ENCODE data around the gene TFAP2C.
"Not testable (repeated sequence)": the region's sequence is repeated elsewhere in the genome, so short reads cannot be mapped to it uniquely, and the experiment has no call there.

Gene TFAP2C

DNA sequence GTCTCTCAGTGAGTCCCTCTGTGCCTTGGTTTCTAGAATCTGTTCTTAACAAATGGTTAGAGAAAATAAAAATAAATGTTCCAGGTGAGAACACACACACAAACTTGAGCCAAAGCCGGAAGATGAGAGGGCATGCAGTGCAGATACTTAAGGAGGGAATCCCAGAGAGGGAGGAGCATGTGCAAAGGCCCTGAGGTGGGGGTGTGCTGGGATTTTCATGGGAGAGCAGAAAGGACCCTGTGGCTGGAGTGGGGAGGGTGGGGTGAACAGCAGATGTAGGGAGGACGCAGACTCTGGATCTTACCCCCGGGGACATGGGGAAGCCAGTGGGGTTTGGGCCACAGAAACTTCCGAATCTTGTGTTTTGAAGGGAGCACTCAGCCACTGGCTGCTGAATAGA is 17.5 kb downstream of the TFAP2C start:
- DNase-seq (ENCODE audit: low read depth in 1 of 2, low spot score in 1 of 2): no peak

DNA sequence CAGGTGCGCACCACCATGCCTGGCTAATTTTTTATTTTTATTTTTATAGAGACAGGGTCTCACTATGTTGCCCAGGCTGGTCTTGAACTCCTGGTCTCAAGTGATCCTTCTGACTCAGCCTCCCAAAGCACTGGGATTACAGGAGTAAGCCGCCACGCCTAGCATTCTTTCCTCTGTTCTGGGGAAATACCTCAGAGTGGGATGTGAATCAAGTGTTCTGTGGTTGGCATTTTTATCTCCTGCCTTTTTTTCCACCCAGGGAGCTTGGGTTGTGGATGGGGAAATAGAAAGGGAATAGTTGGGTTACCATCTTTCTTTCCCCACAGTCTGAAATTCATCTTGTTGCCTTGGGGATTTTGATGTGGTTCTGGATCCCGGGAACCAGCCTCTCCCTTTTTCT is 24.1 kb downstream of the TFAP2C start:
- no peak for DNase-seq (ENCODE audit: low read depth in 1 of 2, low spot score in 1 of 2)

DNA sequence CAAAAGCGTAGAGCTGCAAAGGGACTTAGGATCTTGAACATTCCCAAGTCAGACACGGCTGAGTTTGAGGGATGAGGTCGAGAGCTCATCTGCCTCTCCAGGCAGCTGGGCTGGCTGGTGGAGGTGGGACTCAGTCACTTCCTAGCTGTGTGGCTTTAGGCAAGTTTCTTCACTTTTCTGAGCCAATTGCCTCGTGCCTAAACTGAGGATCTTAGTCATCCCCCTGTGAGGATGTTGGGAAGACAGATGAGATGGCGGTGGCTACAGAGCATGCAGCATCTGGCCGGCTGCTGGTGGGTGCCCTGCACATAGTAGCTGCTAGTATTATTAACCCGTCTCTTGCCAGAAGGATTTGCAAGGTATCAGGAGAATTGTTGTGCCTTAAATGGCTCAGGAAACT is 27.5 kb downstream of the TFAP2C start:
- DNase-seq (ENCODE audit: low read depth in 1 of 2, low spot score in 1 of 2): no peak

DNA sequence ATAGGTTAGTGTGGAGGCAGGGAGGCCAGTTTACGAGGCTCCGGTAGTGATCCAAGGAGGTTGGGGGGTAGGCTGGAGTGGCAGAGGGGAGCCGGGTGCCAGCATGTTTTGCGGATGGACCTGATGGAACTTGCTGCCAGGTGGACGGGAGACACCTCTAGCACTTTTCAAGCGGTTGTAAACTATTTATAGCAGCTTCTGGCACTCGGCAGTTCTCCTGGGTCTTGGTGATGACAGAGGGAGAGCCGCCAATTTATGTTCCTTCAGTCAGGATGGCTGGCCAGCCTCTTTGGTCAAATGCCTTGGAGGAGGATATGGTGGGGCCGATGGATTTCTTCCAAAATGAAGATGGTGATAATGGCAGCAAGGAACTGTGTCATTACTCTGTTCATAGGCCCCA is 28.8 kb downstream of the TFAP2C start:
- no peak for DNase-seq (ENCODE audit: low read depth in 1 of 2, low spot score in 1 of 2)

DNA sequence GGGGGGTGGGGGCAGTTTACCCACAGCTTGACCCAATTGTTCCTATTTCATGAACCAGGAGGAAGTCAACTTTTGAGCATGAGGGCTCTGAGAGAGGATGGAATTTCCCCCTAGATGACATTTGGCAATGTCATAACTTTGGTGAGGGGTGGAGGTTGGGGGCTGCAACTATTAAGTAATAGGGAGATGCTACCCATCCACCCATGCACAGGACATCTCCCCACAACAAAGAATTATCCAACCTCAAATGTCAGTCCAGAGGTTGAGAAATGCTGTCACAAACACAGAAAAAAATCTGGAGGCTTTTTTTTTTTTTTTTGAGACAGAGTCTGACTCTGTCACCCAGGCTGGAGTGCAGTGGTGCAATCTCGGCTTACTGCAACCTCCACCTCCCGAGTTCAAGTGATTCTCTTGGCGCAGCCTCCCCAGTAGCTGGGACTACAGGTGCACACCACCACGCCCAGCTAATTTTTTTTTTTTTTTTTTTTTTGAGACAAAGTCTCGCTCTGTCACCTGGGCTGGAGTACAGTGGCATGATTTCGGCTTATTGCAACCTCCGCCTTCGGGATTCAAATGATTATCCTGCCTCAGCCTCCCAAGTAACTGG is 29.3 kb downstream of the TFAP2C start:
- DNase-seq (ENCODE audit: low read depth in 1 of 2, low spot score in 1 of 2): not testable (repeated sequence)

DNA sequence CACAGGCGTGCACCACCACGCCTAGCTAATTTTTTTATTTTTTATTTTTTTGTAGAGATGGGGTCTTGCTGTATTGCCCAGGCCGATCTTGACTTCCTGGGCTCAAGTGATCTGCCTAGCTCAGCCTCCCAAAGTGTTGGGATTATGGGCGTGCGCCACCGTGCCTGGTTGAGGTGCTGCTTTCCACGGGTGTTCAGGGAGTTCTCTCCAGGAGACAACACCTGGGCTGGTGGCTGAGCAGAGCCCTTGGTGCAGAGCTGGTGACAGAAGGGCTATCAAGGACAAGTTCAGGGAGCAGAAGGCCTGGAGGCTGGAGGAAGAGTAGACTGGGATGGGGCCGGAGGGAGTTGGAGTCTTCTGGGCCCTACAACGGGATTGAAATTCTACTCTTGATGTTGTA is 34.6 kb downstream of the TFAP2C start:
- DNase-seq (ENCODE audit: low read depth in 1 of 2, low spot score in 1 of 2): no peak

DNA sequence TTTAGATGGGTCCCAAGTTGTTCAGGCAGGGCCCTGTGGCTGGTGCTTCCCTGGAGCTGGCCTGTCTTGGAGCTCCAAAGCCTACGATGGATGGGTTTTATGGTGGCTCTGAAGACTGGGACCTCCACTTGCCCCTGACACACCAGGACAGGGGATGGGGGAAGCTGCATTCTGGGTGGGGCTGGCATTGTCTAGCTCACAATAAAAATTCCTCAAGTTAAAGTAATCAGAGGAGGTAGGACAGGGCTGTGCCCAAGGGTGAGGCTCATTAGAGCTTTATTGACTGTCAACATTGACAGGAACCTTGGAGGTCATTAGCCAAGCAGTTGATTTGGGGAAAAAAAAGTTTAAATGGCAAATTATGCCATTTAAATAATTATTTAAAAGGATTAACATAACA is 35.7 kb downstream of the TFAP2C start:
- DNase-seq (ENCODE audit: low read depth in 1 of 2, low spot score in 1 of 2): no peak

DNA sequence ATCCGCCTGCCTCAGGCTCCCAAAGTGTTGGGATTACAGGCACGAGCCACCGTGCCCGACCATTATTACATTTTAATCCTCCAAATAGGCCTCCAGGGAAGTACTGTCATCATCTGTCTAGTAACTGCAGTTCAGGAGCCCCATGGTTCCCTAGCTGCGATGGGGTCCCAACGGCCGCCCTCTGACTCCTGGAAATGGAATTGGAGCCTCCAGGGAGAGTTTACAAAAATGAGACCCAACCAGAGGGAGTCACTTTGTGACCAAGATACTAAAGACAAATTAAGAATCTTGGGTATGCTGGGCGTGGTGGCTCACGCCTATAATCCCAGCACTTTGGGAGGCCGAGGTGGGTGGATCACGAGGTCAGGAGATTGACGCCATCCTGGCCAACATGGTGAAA is 36.7 kb downstream of the TFAP2C start:
- DNase-seq (ENCODE audit: low read depth in 1 of 2, low spot score in 1 of 2): no peak

DNA sequence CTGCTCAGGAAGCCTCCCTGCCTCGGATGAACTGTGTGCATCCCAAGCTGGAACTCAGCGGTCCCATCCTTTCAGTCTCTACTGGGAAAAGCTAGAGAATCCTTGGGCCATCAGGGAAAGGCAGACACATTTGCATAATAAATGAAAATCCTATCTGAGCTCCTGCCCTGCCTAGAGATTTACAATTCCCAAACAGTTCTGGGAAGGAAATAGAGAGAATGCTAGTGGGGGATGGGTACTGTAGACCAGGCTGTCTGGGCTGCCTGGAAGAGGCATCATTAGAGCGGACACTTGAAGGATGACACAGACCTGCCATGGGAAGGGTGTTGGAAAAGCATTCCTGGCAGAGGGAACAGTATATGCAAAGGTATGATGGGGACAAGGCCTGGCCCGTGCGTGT is 44.3 kb downstream of the TFAP2C start:
- DNase-seq (ENCODE audit: low read depth in 1 of 2, low spot score in 1 of 2): no peak

DNA sequence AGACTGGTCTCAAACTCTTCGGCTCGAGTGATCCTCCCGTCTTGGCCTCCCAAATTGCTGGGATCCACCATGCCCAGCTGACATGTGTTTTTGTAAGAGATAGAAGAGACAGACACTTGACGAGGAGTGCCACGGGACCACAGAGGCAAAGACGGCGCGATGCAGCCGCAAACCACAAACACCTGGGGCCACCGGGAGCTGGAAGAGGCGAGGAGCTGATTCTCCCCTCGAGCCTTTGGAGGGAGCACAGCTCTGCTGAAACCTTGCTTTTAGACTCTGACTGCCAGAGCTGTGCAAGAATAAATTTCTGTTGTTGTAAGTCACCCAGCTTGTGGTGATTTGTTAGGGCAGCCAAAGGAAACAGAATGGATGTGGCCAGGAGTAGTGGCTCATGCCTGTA is 46.9 kb downstream of the TFAP2C start:
- DNase-seq (ENCODE audit: low read depth in 1 of 2, low spot score in 1 of 2): no peak

DNA sequence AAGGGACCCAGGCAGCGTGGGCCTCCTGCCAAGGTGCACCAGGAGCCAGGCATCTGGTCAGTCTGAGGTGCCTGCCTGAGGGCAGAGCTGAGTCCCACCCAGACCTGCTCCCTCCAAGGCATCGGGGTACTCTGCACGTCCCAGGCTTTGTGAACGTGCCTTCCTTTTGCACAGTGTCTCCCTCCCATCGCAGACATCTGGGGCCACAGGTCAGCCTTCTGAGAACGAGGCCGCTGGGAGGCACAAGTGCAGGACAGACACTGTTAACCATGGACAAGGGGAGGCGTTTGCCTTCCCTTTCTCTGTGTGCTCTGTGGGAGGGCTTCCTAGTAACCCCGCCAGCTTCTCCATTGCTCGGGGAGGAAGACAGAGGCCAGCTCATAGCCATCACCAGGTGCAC is 47.6 kb downstream of the TFAP2C start:
- no peak for DNase-seq (ENCODE audit: low read depth in 1 of 2, low spot score in 1 of 2)

DNA sequence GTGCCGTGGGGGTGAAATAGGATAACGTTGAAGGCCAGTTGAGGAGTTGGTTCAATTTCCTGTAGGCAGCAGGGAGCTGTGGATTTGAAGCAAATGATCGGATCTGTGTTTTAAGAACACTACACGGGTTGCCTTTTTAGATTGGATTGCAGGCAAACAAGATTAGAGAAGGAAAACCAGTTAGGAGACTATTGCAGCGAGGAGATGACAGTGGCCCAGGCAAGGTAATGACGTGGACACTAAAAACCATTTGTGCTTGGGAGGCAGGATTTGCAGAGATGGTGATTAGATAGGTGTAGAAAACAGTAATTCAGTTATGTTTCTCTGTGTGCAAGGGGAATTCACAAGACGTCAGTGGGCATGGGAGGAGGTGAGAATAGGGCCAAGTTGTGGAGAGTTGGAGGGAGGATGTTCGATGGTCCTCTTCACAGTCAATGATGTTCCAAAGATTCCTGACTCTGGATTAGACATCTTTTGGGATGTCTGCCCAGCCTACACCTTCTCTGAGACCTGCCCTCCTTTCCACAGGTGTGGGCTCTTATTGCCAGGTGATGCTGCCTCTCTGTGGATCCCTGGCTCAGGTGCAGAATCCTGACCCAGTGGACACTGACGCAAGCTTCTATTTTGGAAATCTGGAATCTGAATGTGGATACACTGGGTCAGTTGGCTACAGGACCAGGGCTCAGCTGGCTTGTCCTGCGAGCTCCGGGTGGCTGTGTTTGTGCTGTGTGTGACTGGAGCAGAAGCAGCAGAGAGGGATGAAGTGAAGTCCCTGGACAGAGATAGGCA is 54.2 kb downstream of the TFAP2C start:
- no peak for DNase-seq (ENCODE audit: low read depth in 1 of 2, low spot score in 1 of 2)

DNA sequence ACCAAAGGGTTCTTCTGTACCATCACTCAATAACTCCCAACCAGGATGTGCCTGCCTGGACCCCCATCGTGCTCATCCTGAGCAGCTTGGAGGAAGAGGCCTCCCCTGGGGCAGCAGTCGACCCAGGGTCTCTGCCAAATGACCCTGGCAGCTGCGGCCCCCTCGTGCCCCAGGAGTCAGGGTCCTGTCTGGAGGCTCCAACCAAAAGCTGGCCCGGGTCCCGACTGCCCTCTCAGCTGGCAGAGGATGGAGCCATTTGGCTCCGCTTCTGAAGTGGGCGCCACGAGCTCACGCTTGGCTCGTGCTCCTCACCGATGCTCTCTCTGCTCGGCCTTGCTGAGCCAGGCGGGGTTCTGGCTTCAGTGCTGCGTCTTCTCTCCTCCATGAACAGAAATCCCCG is 56.8 kb downstream of the TFAP2C start:
- no peak for DNase-seq (ENCODE audit: low read depth in 1 of 2, low spot score in 1 of 2)

DNA sequence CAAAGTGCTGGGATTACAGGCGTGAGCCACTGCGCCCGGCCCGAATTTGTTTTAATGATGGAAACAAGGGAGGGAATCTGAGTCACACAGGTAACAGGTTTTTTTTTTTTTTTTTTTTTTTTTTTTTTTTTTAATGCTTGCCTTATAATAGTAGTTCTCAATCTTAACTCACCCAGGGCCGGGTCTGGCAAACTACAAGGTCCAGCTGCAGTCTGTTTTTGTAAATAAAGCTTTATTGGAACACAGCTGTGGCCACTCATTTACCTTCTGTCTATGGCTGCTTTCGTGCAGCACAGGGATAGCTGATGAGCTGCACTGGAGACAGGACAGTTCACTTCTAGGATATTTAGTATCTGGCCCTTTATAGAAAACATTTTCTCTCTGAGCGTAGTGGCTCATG is 58.0 kb downstream of the TFAP2C start:
- DNase-seq (ENCODE audit: low read depth in 1 of 2, low spot score in 1 of 2): no peak

DNA sequence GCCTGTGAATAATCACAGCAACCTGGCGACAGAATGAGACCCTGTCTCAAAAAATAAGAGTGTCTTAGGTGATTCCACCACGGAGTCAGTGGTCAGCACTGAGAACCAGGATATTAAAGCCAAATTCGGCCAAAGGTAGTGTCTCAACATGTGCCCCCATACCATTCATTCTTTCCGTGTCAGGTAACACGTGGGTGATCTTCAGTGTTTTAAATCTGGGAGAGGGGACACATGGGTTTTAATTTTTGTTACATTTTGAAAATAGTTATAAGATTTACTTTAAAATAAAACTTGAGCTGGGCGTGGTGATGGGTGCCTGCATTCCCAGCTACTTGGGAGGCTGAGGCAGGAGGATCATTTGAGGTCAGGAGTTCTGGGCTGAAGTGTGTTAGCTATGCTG is 59.0 kb downstream of the TFAP2C start:
- DNase-seq (ENCODE audit: low read depth in 1 of 2, low spot score in 1 of 2): no peak
